Stomach (tissue), 9 donors: ENCODE data around the gene NCAM1. TPM values are rescaled to one million over a fixed set of nuclear protein-coding genes. Genes with fewer than 3 reads are reported as not detected.

ENCODE experiments used
- DNase-seq, 2 donors: peaks; one replicate each; pipeline versions ENCODE4 v3.0.0 to v3.0.0-alpha.2; 2013 to 2019
- H3K27ac ChIP-seq, 5 donors: fragments of 200-600 bp in 4 of 5; sonication (generic) in 4 of 5; one replicate each; pipeline ENCODE4 v1.5.1; 2013 to 2019; ENCODE audit warnings: mild to moderate bottlenecking in 1 of 5, moderate library complexity in 1 of 5
- H3K27me3 ChIP-seq, 3 donors: fragments of 200-600 bp; sonication (generic); one replicate each; pipeline ENCODE4 v1.5.1; 2017 to 2019; ENCODE audit warnings: mixed run types in 1 of 3
- H3K36me3 ChIP-seq, 4 donors: fragments of 200-600 bp; sonication (generic); 1 replicate in 3 of 4; 2 replicates in 1 of 4; pipeline ENCODE4 v1.5.1; 2016 to 2019
- H3K4me1 ChIP-seq, 4 donors: fragments of 200-600 bp; sonication (generic); one replicate each; pipeline ENCODE4 v1.5.1; 2016 to 2019
- H3K4me3 ChIP-seq, 4 donors: fragments of 200-600 bp; sonication (generic) in 3 of 4; one replicate each; pipeline ENCODE4 v1.5.1; 2016 to 2019; ENCODE audit warnings: mild to moderate bottlenecking in 1 of 4
- H3K9me3 ChIP-seq, 4 donors: fragments of 200-600 bp; sonication (generic); one replicate each; pipeline ENCODE4 v1.5.1; 2016 to 2019
- CTCF ChIP-seq, 7 experiments: fragments of 450-650 bp in 4 of 7; fragments of 200-600 bp in 3 of 7; sonication (generic) in 3 of 7; IDR thresholded peaks; one replicate each; pipeline ENCODE4 v1.5.1; 2016 to 2019; ENCODE audit warnings: antibody characterized with exemption in 7 of 7, control low read depth in 2 of 7, mild to moderate bottlenecking in 1 of 7
- EP300 ChIP-seq: sonication (generic); formaldehyde crosslinking; IDR thresholded peaks from one replicate; pipeline ENCODE4 v1.6.1; 2017; ENCODE audit warnings: antibody characterized with exemption
- POLR2A ChIP-seq, 4 donors: fragments of 450-650 bp; IDR thresholded peaks; one replicate each; pipeline ENCODE4 v1.6.1; 2016; ENCODE audit warnings: antibody characterized with exemption in 4 of 4, control low read depth in 2 of 4, mild to moderate bottlenecking in 1 of 4, moderate library complexity in 1 of 4
- POLR2AphosphoS5 ChIP-seq, 3 donors: sonication (generic); formaldehyde crosslinking; IDR thresholded peaks; one replicate each; pipeline ENCODE4 v1.6.1; 2016; ENCODE audit warnings: antibody characterized with exemption in 3 of 3
- WGBS, 5 donors: extraction: QIAGEN DNeasy Blood & Tissue Kit in 3 of 5; methylation state at CpG; one replicate each; pipeline versions ENCODE4 v1.1.5 to v1.1.7; 2013 to 2018; 5-methylcytosine and 5-hydroxymethylcytosine counted together
- intact Hi-C: fragments of 100-400 bp; cut with DNase I; formaldehyde crosslinking; loops from one replicate; pipeline ENCODE4 v1.15.1; 2023; ENCODE audit warnings: low total_unique reads
- polyA plus RNA-seq, 3 donors: library from polyadenylated mRNA; stranded (reverse); fragments of 200-250 nt; gene quantifications; one replicate each; pipeline ENCODE4 v1.2.3, GENCODE V29; 2013
- total RNA-seq, 5 donors: library from RNA; depleted of rRNA; stranded (reverse); fragments of >200 nt; gene quantifications; one replicate each; pipeline versions ENCODE4 v1.1.0 to v1.2.3, GENCODE V29; 2014 to 2016
- donor health status: healthy with polysubstance abuse.
- donor health status: Bipolar disorder and iron deficiency.
- donor health status: healthy.

The NCAM1 gene
- total and polyA plus RNA-seq, 8 donors = 5.7 to 84.8 (median 28.9) TPM

GRCh38 chr11:113172382-113172951 is 211.2 kb downstream of the NCAM1 start:
- Histone ChIP-seq H3K9me3 (no peaks in the 10 kb centered on the region), H3K36me3 (no peaks in the 10 kb centered on the region), H3K27me3 (no peaks in the 10 kb centered on the region), H3K4me3 (no peak overlapping the region), H3K4me1 (peaks cover 0 to 15% (median 0%) of the 10 kb centered on the region in 4 donors), H3K27ac (no peak overlapping the region)
- intact Hi-C loops = no loop called here
- no peak for TF ChIP-seq POLR2AphosphoS5 (IDR thresholded peaks at IDR 0.05)
- no peak for TF ChIP-seq EP300
- no peak for TF ChIP-seq CTCF (IDR thresholded peaks at IDR 0.05)
- TF ChIP-seq POLR2A (IDR thresholded peaks at IDR 0.05) = no peak
- no peak for DNase-seq
- 77 to 85% (median 81%) methylated on average over 6 of the region's 6 CpGs for WGBS, 5 donors

- no peak overlapping the region for H3K4me3 ChIP-seq
- no peaks in the 10 kb centered on the region for H3K9me3 ChIP-seq
- H3K36me3 ChIP-seq = no peaks in the 10 kb centered on the region
- TF ChIP-seq POLR2AphosphoS5 (IDR thresholded peaks at IDR 0.05) = no peak
- TF ChIP-seq CTCF (IDR thresholded peaks at IDR 0.05) = no peak
- no peak for TF ChIP-seq EP300
- no peak for TF ChIP-seq POLR2A (IDR thresholded peaks at IDR 0.05)
- WGBS, 5 donors = 91 to 99% (median 94%) methylated on average over 4 of the region's 4 CpGs
- no peaks in the 10 kb centered on the region for H3K27me3 ChIP-seq
- intact Hi-C loops = no loop called here
- peaks cover 0 to 15% (median 0%) of the 10 kb centered on the region in 4 donors for H3K4me1 ChIP-seq
- no peak for DNase-seq
- no peak overlapping the region for H3K27ac ChIP-seq
Measured at GRCh38 chr11:113173126-113173525, 211.9 kb downstream of the NCAM1 start.

GRCh38 chr11:113174882-113175281 is 213.7 kb downstream of the NCAM1 start:
- H3K27me3 ChIP-seq = no peaks in the 10 kb centered on the region
- H3K9me3 ChIP-seq = no peaks in the 10 kb centered on the region
- no peaks in the 10 kb centered on the region for H3K36me3 ChIP-seq
- H3K27ac ChIP-seq = no peak overlapping the region
- 66 to 88% (median 73%) methylated on average over 1 of the region's 1 CpG for WGBS, 5 donors
- H3K4me3 ChIP-seq = no peak overlapping the region
- no peak for DNase-seq
- H3K4me1 ChIP-seq = peaks cover 0 to 15% (median 0%) of the 10 kb centered on the region in 4 donors
- intact Hi-C loops = no loop called here
- TF ChIP-seq CTCF (IDR thresholded peaks at IDR 0.05) = no peak
- TF ChIP-seq EP300 = no peak
- no peak for TF ChIP-seq POLR2AphosphoS5 (IDR thresholded peaks at IDR 0.05)
- TF ChIP-seq POLR2A (IDR thresholded peaks at IDR 0.05) = no peak

- Histone ChIP-seq H3K9me3 (no peaks in the 10 kb centered on the region), H3K36me3 (no peaks in the 10 kb centered on the region), H3K4me1 (peaks cover 0 to 15% (median 0%) of the 10 kb centered on the region in 4 donors), H3K27ac (no peak overlapping the region), H3K4me3 (no peak overlapping the region), H3K27me3 (no peaks in the 10 kb centered on the region)
- intact Hi-C loops = no loop called here
- DNase-seq = no peak
- TF ChIP-seq CTCF (IDR thresholded peaks at IDR 0.05) = no peak
- no peak for TF ChIP-seq EP300
- TF ChIP-seq POLR2A (IDR thresholded peaks at IDR 0.05) = no peak
- TF ChIP-seq POLR2AphosphoS5 (IDR thresholded peaks at IDR 0.05) = no peak
Measured at GRCh38 chr11:113176599-113177360, 215.6 kb downstream of the NCAM1 start.
